HG02840 (cell line): ENCODE results near the gene FER.
"Not testable (repeated sequence)": the region's sequence is repeated elsewhere in the genome, so short reads cannot be mapped to it uniquely, and the experiment has no call there.

Source experiments
- ATAC-seq: cut with Tn5 transposase; IDR thresholded peaks from one replicate; pipeline ENCODE4 v1.9.1; 2021; ENCODE audit warnings: mild to moderate bottlenecking, moderate library complexity, moderate number of reproducible peaks; ENCODE audit not compliant: unreplicated experiment, low FRiP score

FER gene

GRCh38 chr5:108945094-108945493, 197.4 kb downstream of the FER start:
- ATAC-seq: no peak

- no peak for ATAC-seq
Measured at GRCh38 chr5:108946008-108946407, 198.3 kb downstream of the FER start.

DNA sequence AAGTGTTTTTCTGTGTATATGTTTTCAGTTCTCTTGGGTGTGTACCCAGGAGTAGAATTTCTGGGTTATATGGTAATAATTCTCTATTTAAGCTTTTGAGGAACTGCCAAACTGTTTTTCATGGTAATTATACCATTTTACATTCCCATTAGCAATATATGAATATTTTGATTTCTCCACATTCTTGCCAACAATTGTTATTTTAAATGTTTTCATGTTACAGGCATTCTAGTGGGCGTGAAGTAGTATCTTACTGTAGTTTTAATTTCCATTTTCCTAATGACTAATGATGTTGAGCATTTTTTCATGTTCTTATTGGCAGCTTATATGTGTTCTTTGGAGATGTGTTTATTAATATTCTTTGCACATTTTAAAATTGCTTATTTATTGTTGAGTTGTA, 199.5 kb downstream of the FER start:
- no peak for ATAC-seq

DNA sequence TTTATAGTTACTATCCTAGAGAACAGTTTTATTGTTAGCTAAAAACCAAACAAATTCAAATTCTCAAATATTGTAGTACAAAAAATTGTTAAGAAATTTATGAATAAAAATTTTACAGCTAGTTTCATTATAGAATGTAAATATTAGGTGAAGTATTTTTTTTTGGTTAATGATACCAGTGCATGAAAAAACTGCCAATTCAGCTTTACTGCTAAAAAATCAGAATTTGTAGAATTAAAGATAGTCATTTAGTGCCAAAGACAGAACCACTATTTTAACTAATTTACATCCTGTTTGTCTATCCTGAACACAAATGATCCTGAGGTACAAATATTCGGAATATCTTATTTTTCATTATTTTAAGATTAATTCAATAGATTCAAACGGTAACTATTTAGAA, 202.6 kb downstream of the FER start:
- no peak for ATAC-seq

GRCh38 chr5:108953940-108954339, 206.2 kb downstream of the FER start:
- no peak for ATAC-seq

- no peak for ATAC-seq
Measured at GRCh38 chr5:108957333-108957732, 209.6 kb downstream of the FER start.

- no peak for ATAC-seq
Measured at GRCh38 chr5:108966910-108967309, 219.2 kb downstream of the FER start.

- ATAC-seq: no peak
Measured at GRCh38 chr5:108974594-108974993, 226.9 kb downstream of the FER start.

GRCh38 chr5:108975697-108976096, 228.0 kb downstream of the FER start:
- ATAC-seq: no peak

GRCh38 chr5:108983461-108984092, 235.9 kb downstream of the FER start:
- no peak for ATAC-seq

DNA sequence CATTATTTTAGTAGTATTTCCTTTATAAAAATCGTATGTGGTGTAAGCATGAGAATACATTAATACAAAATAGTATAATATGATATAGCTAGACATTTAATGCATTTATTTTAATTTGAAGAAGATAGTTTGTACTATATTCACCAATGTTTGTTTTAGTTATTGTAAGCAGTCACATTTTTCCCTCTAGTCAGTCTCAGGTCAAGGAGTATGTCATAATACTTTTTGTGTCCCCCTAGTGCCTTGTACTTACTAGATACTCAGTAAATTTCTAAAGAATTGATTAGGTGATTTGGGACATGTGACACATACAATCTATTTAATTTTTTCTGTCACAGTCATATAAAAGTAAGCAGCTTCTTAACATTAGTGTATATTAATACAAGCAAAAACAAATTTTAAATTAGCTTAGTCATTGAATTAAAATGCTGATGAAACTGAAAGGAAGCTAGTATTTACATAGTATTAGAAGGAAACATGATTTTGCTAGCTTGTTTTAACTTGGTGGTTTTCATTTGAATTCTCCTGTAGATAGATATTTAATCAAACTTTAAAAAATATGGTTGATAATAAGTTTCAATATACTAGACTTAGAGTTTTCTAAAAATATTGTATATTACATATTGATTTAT, 242.2 kb downstream of the FER start:
- ATAC-seq: no peak

DNA sequence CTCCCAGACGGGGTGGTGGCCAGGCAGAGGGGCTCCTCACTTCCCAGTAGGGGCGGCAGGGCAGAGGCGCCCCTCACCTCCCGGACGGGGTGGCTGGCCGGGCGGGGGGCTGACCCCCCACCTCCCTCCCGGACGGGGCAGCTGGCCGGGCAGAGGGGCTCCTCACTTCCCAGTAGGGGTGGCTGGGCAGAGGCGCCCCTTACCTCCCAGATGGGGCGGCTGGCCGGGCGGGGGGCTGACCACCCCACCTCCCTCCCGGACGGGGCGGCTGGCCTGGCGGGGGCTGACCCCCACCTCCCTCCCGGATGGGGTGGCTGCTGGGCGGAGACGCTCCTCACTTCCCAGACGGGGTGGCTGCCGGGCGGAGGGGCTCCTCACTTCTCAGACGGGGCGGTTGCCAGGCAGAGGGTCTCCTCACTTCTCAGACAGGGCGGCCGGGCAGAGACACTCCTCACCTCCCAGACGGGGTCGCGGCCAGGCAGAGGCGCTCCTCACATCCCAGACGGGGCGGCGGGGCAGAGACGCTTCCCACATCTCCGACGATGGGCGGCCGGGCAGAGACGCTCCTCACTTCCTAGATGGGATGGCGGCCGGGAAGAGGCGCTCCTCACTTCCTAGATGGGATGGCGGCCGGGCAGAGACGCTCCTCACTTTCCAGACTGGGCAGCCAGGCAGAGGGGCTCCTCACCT, 244.8 kb downstream of the FER start:
- ATAC-seq: not testable (repeated sequence)

- ATAC-seq: not testable (repeated sequence)
Measured at GRCh38 chr5:108993440-108993839, 245.7 kb downstream of the FER start.

DNA sequence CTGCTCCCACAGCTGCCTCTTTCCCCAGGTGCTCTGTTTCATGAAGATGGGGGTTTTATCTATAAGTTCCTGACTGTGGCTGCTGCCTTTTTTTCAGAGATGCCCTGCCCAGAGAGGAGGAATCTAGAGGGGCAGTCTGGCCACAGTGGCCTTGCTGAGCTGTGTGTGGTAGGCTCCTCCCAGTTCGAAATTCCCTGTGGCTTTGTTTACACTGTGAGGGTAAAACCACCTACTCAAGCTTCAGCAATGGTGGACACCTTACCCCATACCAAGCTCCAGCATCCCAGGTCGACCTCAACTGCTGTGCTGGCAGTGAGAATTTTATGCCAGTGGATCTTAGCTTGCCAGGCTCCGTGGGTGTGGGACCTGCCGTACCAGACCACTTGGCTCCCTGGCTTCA, 250.0 kb downstream of the FER start:
- ATAC-seq: no peak

- ATAC-seq: no peak
Measured at GRCh38 chr5:108998216-108998615, 250.5 kb downstream of the FER start.

GRCh38 chr5:109003928-109004327, 256.2 kb downstream of the FER start:
- ATAC-seq: no peak

DNA sequence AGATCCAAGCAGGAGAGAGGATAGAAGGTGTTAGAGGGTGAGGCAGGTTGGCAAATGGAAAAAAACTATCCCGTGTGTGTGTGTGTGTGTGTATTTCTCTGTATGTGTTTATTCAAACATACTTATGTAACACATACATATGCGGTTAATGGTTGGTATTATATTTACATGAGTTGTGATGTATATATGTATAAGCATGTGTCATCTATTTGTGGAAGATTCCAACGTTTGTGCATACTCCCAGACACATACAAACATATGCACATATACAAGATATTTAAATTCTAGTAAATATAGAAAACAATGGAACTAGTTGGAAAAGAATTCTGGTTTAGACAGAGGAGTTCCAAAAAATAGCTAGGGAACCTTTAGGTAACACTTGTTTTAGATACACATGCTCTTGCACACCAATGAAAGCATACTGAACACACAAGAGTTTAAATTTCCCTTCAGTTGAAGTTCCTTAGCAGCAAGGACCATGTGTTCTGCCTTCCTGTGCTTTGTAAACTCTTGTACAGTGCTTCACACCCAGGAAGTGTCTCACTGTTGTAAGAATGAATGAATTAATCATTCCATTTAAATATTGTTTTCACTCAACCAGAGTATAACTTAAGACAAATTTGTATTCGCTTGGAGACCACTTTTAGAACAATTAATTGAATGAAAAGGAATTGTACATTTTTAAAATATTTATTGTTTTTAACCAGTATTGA, 257.8 kb downstream of the FER start:
- no peak for ATAC-seq

DNA sequence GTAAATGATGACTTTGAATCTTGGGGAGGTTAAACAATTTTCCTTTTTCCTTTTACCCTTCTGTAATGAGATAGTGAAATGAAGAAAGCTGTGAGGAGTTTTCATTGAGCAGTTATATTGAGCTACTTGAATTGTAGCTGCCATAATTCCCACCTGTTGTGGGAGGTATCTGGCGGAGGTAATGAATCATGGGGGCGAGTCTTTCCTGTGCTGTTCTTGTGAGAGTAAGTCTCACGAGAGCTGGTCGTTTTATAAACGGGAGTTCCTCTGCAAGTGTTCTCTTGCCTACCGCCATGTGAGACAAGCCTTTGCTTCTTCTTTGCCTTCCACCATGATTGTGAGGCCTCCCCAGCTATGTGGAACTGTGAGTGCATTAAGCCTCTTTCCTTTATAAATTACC, 258.4 kb downstream of the FER start:
- ATAC-seq: no peak

GRCh38 chr5:109016300-109016699, 268.6 kb downstream of the FER start:
- no peak for ATAC-seq

- no peak for ATAC-seq
Measured at GRCh38 chr5:109022056-109022455, 274.4 kb downstream of the FER start.

DNA sequence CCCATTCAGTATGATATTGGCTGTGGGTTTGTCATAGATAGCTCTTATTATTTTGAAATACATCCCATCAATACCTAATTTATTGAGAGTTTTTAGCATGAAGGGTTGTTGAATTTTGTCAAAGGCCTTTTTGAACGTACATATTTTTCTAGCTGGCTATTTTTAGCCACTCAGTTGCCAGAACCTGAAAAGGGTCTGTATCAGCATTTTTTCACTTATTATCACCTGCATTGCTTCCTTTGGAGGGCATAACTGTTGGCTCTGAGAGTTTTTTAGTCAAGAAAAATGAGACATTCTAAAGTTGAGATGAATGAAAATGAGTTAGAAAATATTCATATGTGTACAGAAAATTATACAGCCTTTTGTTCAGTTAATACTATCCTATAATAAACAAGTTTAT, 278.0 kb downstream of the FER start:
- ATAC-seq: not testable (repeated sequence)
